Heart left ventricle (tissue), 13 donors: ENCODE data around the gene PTBP1.
A peak's percentile ranks its signal among the peaks of the same experiment; 100 is the strongest.

ENCODE experiments used
- POLR2A ChIP-seq, 2 donors: fragments of 450-650 bp; IDR thresholded peaks; one replicate each; pipeline ENCODE4 v1.6.1; 2017; ENCODE audit warnings: antibody characterized with exemption in 2 of 2, mild to moderate bottlenecking in 2 of 2, moderate library complexity in 2 of 2
- TF ChIP-seq, protein P1 (sequence below), 12 donors: fragments of 200-600 bp; sonication (generic) in 4 of 12; IDR thresholded peaks; one replicate each; pipeline versions ENCODE4 v1.5.0 to v1.8.0; 2018 to 2022; ENCODE audit warnings: antibody characterized with exemption in 12 of 12, mild to moderate bottlenecking in 5 of 12
- donor health status: ischemic (EF 13 %, LVEDD 7.1; RV severe dilation, severe dysfunction).
- donor health status: DM: no; HTN: yes; CAD: no.
- donor health status: DM: no; HTN: no; CAD: no.
- donor health status: ischemic (EF 25% LVEDD 6.9; RV normal size, moderate dysfunction).
- donor health status: ischemic (EF 25% LVEDD 5.7; RV mildly dilated, moderate dysfunction).
- donor health status: ischemic (EF 35%, LVEDD 5.7; RV mildly dilated, moderate dysfunction).
- donor health status: nonischemic (EF 11% LVEDD 7.7; RV severe dilation, severe dysfunction).
- donor health status: DM: yes; HTN: yes; CAD: no.
- donor health status: PGD.
- donor health status: ischemic (EF 29% LVEDD 5.4; RV normal size, mild dysfunction).
- donor health status: nonischemic (EF 23%, LVEDD 6.1; RV moderate dilation, normal function).

DNA sequence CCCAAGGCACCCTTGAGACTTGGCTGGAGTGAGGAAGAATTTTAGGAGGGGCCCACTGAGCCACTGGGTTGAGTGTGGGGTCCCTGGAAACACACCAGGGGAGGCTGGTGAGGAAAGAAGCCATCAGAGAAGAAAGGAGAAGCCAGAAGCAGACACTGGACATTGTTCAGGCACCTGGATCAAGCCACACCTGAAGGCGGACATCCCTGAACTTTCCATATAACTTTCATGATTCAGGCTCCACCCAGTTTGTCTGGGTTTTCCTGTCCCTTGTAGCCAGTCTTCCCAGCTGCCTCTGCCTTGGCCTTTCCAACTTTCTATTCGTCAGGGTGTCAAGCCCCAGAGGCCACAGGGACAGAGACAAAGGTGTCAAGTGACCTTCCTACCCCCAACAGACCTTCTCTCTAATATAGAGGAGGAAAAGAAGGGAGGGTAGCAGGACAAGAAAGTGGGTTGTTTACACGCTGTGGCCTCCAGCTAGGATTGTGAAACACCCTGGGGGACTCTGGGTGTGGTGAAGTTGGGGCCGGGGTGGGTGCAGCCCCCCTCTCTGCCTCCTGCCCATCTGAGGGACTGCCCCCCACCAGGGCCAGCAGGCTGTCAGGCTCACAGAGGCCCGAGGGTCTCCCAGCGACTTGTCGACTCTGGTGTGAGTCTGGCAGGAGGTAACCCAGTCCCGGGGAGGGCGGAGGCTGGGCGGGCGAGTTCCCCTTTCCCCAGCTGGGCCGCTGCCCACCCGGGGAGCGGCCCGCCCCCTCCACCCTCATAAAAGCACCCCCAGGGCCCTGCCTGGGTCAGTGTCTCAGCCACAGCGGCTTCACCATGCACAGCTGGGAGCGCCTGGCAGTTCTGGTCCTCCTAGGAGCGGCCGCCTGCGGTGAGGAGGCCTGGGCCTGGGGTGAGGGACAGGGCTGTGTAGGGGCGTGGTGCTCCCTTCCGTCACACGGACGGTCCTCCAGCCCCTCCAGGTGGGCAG, 61.9 kb downstream of the PTBP1 start, which contains the start of gene CFD:
- TF ChIP-seq, protein P1, sequence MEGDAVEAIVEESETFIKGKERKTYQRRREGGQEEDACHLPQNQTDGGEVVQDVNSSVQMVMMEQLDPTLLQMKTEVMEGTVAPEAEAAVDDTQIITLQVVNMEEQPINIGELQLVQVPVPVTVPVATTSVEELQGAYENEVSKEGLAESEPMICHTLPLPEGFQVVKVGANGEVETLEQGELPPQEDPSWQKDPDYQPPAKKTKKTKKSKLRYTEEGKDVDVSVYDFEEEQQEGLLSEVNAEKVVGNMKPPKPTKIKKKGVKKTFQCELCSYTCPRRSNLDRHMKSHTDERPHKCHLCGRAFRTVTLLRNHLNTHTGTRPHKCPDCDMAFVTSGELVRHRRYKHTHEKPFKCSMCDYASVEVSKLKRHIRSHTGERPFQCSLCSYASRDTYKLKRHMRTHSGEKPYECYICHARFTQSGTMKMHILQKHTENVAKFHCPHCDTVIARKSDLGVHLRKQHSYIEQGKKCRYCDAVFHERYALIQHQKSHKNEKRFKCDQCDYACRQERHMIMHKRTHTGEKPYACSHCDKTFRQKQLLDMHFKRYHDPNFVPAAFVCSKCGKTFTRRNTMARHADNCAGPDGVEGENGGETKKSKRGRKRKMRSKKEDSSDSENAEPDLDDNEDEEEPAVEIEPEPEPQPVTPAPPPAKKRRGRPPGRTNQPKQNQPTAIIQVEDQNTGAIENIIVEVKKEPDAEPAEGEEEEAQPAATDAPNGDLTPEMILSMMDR (IDR thresholded peaks at IDR 0.05): no peak
- peak in 1 of 2 donors; percentile 67 for TF ChIP-seq POLR2A (IDR thresholded peaks at IDR 0.05)
